Cerebellar cortex (tissue), 1 donor: ENCODE data around the gene EPGN.

Experiments used
- DNase-seq: peaks from one replicate; pipeline ENCODE4 v3.0.0-alpha.2; 2015; ENCODE audit warnings: low spot score

The EPGN gene, protein sequence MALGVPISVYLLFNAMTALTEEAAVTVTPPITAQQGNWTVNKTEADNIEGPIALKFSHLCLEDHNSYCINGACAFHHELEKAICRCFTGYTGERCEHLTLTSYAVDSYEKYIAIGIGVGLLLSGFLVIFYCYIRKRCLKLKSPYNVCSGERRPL

GRCh38 chr4:74308215-74308614, at the start of gene EPGN:
EPGN (plus strand) TSS chr4:74308470; CDS start chr4:74308534, 64 bp downstream.
- DNase-seq: no peak

DNA sequence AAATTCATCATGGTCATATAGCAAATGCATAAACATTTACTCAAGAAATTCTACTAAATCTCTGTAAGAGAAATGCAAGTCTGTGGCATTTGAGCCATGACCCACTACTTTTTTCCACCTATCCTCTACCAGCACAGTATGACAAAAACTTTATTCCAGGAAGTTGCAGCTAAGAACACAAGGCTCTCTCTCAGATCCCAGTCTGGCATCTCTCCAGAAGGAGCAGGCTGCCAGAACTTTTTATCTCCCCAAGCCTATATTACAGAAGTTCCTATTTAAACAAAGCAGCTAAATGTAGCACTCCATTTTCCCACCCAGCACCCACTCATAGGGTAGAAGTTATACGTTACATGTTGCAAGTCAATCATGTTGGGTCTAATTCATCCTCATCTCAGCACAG, 49.3 kb upstream of the EPGN start:
- DNase-seq: no peak

- DNase-seq: no peak
These were observed 48.2 kb upstream of the EPGN start for GRCh38 chr4:74260036-74260435.

DNA sequence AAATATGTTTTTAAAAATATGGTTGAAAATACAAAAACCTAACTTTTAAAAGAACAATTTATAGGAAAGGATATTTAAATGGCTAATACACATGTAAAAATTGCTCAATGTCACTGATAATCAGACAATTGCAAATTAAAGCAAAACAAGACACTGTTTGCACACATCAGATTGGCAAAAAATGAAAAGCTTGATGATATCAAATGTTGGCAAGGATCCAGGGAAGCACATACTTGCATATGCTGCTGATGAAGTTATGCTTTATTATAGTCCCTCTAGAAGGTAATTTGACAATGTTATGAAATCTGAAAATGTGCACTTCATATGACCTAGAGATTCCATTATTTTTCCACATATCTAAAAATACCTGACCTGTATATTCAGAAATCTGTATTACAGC, 45.7 kb upstream of the EPGN start:
- DNase-seq: peak; percentile 1

GRCh38 chr4:74263551-74263950, 44.7 kb upstream of the EPGN start:
- no peak for DNase-seq

DNA sequence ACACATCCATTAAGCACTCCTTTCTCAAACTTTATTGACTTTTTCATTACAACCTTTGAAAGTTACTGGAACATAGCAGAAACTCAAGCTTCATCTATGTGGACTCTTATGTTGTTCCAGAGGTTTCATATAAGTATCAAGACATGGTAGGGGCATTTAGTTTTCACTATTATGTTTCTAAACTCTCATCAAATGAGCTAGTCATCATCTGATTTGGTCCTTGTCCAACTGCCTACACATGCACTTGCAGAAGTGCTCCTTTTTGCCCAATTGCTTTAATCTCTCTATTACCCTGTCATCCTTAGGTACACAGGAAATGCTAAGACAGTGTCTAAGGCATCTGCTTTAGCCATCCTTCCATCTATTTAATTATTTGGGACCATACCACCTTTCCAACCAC, 42.2 kb upstream of the EPGN start:
- DNase-seq: no peak

GRCh38 chr4:74267998-74268606, 40.2 kb upstream of the EPGN start:
- DNase-seq: no peak

DNA sequence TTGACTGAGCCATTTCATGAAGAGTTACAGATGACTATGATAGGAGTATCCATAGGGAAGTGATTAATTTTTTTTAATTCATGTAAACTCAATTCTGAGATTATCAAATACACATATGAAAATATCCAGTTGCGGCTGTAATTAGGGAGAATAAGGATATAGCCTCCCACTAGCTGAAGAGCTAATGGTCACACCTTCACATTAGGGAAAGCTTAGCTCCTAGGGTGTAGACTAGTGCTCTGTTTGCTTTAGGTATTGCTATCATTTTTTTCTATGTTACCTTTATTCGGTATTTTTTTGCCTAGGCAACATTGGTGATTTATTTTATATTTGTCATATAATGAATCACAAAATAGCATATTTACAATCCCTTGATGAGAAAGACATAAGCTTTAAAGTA, 39.6 kb upstream of the EPGN start:
- DNase-seq: no peak

DNA sequence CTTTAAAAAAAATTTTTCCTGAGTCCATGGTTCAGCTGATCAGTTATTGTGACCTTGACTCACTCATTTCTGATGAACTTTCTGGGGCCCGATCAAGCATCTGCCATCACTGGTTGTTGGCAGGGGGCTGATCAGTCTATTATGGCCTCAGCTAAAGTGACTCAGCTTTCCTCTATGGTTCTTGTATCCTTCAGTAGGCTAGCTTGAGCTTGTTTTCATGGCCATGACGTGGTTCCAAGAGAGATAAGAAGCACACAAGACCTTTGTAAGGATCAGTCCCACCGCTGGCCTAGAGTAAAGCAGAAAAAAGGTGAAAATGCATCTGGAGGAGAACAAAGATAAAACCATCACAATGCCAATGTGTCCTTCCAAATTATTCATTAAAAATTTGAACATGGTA, 29.8 kb upstream of the EPGN start:
- DNase-seq: no peak

- no peak for DNase-seq
These were observed 28.6 kb upstream of the EPGN start for GRCh38 chr4:74279716-74280115.

DNA sequence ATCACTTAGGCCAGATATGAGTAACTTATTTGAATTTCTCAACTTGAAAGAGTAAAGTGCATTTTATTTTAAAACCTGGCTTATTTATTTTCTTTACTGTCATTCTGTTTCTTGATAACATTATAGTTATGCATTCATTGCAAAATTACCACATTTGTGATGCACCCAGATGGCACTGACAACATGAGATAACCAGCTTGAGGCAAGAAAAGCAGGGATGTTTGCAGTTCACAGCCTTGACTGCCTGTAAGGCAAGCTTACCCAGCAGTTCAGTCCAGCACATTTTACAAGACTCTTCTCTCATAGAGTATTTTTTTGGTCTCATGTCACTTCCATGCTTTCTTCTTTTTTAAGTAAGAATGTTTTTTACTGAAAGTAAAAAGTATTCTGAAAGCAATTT, 25.3 kb upstream of the EPGN start:
- no peak for DNase-seq

DNA sequence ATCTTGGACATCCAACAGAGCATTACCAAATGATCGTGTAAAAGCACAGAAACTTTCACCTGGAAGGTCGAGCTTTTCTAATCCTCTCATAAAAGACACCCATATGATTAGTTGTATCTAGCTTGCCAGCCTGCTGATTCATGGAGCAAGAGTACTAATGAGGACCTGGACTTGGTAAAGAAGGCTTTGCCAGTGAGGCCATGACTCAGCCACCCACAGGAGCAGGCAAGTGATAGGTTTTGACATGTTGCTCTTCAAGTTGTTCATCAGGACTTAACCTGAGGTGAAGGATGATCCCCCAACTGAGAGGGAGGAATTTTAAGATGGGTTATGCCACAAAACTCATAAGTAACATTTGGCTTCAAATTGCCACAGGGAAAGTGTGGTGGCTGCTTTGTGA, 24.7 kb upstream of the EPGN start:
- no peak for DNase-seq

- DNase-seq: no peak
These were observed 24.2 kb upstream of the EPGN start for GRCh38 chr4:74284053-74284452.

DNA sequence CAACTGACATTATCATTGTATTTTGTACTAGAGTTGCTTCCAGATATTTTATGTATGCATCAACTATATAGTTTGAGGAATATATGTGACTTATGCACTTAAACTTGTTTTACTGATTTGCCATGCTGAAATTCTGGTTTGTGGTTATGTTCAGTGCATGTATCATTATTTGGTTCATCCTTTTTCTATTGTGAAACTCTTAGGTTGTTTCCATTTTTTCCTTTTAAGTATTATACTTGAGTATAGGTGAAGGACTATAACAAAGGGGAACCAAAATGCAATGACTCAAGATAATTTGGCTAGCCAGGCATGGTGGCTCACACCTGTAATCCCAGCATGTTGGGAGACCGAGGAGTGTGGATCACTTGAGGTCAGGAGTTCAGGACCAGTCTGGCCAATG, 21.1 kb upstream of the EPGN start:
- DNase-seq: no peak

DNA sequence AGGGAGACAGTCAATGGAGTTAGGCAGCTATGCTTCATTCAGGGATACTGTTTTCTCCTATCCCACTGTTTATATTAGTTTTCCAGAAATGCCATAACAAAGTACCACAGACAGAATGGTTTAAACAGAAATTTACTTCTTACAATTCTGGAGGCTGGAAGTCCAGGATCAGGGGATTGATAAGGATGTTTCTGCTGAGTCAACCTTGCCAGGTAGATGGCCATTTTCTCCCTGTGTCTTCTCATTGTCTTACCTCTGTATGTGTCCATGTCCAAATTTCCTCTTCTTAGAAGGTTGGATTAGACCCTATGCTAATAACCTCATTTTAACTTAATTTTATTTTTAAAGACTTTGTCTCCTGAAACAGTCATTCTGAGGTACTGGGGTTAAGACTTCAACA, 20.5 kb upstream of the EPGN start:
- DNase-seq: no peak

DNA sequence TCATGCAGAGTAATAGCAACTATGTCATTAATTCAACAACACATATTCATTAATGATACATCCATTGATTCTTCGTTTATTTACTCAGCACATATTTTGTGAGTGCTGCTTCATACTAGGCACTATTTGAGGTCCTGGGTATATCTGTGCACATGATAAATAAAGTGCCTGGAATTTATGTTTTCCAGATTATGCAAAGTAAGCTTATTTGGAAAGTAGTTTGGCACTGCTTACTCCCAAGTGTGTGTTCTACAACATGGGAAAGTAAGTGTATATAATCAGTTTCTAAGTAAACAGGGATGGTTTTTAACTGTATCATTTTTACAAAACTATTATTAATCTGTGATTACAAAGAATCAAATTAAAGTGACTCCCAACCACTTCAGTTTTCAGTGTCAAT, 16.8 kb upstream of the EPGN start:
- DNase-seq: no peak

GRCh38 chr4:74292111-74292870, 16.0 kb upstream of the EPGN start:
- no peak for DNase-seq

GRCh38 chr4:74293558-74293957, 14.7 kb upstream of the EPGN start:
- DNase-seq: no peak

DNA sequence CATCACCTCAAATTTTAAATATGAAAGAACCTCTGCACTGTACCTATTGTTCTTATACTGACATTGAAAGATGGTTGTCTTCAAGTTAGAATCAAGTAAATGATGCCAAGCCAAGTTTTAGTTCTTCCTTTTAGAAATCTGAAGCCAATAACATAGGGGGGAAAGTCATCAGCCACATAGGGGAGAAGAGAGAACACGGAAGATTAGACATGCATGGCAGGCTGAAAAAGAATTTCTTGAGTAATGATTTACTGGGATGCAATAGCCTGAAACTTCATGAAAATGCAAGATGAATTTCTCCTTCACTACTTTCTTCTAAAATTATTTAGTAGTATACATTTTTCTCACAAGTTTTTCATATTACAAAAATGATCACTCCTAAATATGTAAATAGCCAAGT, 13.6 kb upstream of the EPGN start:
- no peak for DNase-seq

- DNase-seq: no peak
These were observed 10.7 kb upstream of the EPGN start for GRCh38 chr4:74297539-74297938.

DNA sequence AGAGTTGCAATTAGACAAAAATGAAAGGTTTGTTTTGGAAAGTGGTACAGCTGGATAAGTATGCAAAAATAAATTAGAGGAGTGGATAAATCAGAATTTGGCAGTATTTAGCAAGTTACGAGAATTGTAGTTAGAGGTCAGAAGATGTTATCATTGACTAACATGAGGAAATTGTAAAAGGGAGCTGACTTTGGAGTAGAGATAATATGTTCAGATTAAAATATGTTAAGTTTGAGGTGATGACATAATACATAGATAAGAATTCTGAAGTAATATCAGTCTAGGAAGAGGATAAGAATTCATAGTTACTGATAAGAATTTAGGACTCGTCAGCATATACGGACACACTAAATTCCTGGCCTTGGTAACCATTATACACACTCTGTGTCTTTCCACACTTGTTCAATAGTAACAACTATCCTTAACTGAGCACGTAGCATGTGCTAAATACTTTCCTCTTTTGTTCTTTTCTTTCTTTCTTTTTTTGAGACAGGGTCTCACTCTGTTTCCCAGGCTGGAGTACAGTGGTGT, 4.1 kb upstream of the EPGN start:
- DNase-seq: no peak

GRCh38 chr4:74305000-74305399, 3.3 kb upstream of the EPGN start:
- DNase-seq: no peak

DNA sequence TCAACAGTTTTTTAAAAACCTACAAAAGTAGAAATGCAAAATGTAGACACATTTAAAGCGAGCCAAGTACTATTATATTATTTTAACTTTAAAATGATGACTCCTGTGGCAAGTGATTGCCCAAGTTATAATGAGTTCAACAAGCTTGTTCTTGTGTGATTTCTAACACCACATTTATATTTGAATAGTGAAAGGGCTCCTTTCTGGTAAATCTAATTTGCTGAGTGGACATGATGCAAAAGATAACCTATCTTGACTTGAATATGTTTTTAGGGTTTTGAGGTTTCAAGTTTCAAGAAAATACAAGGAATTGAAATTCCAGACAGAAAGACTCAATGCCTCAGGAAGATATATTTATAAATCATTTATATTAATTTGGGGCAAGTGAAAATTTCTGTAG, 1.1 kb upstream of the EPGN start:
- DNase-seq: no peak
